HG02943 (cell line): ENCODE measurements around the gene HGS.

Source experiments
- ATAC-seq: cut with Tn5 transposase; IDR thresholded peaks from one replicate; pipeline ENCODE4 v1.9.1; 2021; ENCODE audit warnings: mild to moderate bottlenecking, low read depth, moderate library complexity; ENCODE audit not compliant: unreplicated experiment

The HGS gene, protein sequence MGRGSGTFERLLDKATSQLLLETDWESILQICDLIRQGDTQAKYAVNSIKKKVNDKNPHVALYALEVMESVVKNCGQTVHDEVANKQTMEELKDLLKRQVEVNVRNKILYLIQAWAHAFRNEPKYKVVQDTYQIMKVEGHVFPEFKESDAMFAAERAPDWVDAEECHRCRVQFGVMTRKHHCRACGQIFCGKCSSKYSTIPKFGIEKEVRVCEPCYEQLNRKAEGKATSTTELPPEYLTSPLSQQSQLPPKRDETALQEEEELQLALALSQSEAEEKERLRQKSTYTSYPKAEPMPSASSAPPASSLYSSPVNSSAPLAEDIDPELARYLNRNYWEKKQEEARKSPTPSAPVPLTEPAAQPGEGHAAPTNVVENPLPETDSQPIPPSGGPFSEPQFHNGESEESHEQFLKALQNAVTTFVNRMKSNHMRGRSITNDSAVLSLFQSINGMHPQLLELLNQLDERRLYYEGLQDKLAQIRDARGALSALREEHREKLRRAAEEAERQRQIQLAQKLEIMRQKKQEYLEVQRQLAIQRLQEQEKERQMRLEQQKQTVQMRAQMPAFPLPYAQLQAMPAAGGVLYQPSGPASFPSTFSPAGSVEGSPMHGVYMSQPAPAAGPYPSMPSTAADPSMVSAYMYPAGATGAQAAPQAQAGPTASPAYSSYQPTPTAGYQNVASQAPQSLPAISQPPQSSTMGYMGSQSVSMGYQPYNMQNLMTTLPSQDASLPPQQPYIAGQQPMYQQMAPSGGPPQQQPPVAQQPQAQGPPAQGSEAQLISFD

GRCh38 chr17:81683584-81684441 is at the start of gene HGS, which contains the start of gene ARL16:
Gene HGS (plus strand): TSS chr17:81684011. CDS start chr17:81684067, 56 bp downstream.
Gene ARL16 (minus strand): TSS chr17:81683797. CDS start chr17:81683753, 44 bp downstream.
- peak; percentile 90 for ATAC-seq

DNA sequence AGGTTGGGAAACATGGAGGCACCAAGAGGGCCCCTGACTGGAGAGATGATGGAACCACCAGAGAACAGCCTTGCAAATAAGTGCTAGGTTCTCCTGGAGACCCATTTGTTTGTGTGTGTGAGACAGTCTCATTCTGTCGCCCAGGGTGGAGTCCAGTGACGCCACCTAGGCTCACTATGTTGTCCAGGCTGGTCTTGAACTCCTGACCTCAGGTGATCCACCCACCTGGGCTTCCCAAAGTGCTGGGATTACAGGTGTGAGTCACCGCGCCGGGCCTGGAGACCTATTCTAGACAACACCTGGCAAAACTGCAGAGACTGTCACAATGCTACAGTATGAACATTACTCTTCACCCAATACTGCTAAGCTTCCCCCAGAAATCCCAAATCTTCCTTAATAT is 48.4 kb upstream of the HGS start:
- no peak for ATAC-seq

- ATAC-seq: peak; percentile 17
These were observed 47.8 kb upstream of the HGS start for GRCh38 chr17:81635973-81636504.

DNA sequence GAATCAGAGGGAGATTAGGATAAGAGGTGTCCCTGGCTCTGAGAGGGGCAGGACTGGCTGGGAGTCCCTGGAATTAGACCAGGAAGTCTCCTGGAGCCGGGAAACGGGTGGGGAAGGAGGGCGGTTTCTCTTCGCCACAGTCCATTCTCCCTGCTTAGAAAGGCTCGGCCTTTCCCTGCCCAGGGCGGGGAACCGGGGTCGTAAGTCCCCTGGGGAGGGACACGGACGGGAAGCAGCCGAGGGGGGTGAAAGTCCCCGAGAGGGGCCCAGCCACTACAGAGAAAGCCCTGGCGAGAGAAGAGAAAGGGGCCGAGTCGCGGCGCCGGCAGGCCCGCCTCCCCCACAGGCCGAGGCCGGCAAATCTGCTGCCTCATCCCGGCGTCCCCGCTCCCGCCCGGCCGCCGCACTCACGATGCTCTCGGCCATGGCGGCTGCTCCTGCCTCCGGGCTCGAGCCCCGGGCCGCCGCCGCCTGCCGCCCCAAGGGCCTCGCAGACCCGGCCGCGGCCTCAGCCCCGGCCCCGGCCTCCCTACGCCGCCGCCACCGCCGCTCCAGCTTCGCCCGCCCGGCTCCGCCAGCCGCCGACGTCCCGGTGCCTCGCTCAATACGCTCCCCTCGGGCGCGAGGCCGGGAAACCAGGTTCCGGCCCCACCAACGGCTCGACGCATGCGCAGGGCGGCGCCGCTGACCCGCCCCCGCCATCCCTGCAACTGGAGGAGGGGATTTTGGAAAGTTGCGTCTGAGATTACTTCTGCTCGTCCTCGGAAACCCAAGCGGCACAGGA is 47.1 kb upstream of the HGS start, which contains the start of the genes NPLOC4 and TSPAN10:
TSS of gene NPLOC4 (minus strand) at position 608 of the 784 bp plus-strand sequence. CDS start at position 426, 182 bp downstream.
TSS of gene TSPAN10 (plus strand) at position 692 of the 784 bp plus-strand sequence. CDS start 5,217 bp downstream, outside the sequence.
- ATAC-seq: peak; percentile 62

DNA sequence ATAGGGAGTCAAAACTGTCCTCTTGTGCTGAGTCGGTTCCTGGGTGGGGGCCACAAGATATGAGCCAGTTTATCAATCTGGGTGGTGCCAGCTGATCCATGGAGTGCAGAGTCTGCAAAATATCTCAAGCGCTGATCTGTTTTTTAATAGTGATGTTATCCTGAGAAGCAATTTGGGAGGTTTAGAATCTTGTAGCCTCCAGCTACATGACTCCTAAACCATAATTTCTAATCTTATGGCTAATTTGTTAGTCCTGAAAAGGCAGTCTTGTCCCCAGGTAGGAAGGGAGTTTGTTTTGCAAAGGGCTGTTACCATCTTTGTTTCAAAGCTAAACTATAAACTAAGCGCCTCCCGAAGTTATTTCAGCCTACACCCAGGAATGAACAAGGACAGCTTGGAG is 45.1 kb upstream of the HGS start:
- ATAC-seq: no peak

- no peak for ATAC-seq
These were observed 43.8 kb upstream of the HGS start for GRCh38 chr17:81640011-81640410.

DNA sequence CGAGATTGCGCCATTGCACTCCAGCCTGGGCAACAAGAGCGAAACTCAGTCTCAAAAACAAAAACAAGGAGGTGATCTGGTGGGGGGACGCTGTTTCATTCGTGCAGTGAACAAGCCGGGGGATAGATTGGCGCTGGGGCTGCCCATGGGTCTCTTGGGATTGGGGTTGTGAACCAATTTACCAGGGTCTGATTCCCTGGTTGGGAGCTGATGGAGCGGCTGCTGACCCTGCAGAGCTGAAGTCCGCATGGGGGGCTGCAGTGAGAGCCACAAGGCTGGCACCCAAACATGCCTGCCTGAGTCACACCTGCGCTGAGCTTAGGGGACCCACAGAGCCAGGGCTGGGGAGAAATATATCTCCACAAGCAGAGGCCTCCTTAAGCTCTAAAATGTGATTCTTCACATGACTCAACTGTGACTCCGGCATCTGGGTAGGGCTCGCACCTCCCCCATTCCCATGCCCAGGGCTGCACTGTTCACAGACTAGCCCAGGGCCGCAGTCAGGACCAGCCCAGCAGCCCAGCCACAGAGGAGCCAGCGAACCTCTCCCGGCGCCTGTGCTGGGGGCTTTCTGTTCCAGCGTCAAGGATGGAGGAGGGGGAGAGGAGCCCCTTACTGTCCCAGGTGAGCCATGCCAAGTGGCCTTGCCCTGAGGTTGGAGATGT is 41.9 kb upstream of the HGS start:
- no peak for ATAC-seq

DNA sequence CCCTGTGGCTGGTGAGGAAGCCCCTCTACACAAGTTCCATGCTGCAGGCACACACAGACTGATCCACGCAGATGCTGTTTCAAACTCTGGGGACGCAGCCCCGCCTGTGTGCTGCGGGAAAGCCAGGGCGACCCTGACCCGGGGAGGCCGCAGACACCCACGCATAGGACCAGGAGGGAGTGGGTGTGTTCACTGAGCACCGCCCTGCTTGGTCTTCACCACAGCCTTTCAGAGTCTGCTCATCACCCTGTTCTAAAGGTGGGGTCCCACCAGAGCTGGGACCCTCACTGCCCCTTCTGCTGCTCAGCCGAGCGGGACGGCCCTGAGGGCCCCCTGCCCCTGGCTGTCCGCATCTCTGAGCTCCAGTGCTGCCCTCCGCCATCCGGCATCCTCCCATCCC is 39.3 kb upstream of the HGS start:
- ATAC-seq: no peak

GRCh38 chr17:81644976-81645952 is 38.5 kb upstream of the HGS start:
- no peak for ATAC-seq

DNA sequence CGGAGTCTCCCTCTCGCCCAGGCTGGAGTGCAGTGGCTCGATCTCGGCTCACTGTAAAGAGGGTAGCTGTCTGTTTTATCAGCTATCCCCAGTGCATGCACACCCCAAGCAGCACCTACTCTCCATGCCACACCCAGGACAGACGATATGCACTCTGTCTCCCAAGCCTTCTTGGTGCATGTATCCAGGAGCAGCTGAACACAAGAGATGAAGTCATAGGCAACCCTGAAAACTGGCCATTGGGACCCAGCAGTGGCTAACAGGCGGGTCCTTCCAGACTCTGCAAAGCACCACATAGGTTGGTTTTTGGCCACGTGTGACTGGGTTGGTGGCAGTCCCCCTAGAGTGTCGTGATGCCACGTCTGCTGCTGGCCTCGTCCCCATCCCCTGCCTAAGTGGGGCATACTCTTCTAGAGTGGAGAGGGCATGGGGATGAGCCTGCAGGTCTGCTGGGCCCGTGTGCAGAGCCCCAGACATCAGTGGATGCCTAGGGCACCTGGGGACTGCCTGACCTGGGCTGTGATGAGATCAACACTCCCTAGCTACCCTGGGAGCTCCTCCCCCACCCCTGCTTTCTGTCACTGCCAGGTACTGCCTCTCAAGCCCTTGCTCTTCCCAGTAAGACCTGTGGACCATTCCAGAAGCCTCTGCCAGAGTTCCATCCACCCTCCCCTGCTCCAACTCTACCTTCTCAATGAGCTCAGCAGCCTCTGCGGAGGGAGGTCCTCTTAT is 36.8 kb upstream of the HGS start:
- no peak for ATAC-seq

GRCh38 chr17:81647640-81648012 is 36.2 kb upstream of the HGS start:
- no peak for ATAC-seq

- ATAC-seq: no peak
These were observed 35.7 kb upstream of the HGS start for GRCh38 chr17:81648013-81648706.

DNA sequence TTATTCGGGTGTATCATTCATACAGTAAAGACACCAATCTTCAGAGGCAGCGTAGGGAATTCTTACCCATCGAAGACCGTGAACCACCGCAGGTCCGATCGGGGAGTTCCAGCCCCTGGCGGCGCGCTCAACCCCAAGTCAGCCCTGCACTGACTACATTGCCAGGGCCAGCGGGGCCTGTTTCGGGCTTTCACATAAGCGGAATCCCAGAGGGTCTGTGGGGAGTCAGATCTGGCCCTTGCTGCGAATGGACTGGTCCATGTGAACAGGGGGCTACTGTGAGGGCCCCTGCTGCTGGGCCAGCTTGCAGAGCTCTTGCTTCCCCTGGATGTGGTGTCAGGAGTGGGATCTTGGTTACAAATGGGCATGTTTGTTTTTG is 35.1 kb upstream of the HGS start:
- no peak for ATAC-seq

DNA sequence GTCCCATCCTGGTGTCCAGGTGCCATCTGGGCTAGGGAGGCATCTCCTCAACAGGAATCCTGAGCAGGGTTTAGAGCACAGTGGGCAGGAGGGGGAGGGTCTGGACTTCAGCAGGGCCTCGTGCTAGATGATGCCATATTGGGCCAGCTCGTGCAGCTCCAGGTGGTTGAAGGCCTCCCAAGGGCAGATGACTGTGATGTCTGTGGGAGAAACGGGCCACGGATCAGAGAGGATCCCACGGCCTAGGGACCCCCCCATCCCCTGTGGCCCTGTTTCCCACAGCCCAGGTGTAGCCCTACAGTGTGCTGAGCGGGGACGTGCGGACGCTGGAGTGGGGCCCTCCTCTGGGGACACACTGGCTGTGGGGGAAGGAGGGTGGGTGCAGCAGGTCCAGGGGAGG is 32.9 kb upstream of the HGS start:
- no peak for ATAC-seq

DNA sequence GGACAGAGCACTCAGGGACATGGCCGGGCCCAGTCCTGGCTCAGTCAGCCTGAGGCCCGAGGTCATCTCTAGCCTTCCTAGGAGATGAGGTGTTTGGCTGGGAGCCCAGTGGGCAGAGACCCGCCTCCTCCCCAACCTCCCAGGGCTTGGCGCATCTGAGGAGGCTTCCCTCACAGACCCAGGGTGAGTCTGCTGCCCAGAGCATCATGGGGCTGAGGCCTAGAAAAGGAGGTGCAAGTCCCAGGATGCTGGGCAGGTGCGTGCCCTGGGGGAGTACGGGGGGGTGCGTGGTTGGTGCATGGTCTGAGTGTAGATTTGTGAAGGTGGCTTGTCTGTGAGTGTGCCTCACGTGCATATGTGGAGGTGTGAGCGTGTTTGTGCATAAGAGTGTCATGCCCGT is 32.1 kb upstream of the HGS start:
- no peak for ATAC-seq

GRCh38 chr17:81652906-81653771 is 30.7 kb upstream of the HGS start:
- no peak for ATAC-seq
